GM12878 (cell line): ENCODE data around the gene ZMYND12. TPM values are rescaled to one million over a fixed set of nuclear protein-coding genes. Genes with fewer than 3 reads are reported as not detected.

Source experiments
- ATAC-seq: fragments of 200-7000 bp; cut with Tn5 transposase; 3 replicates; pipeline ENCODE4 v1.9.1; 2020; ENCODE audit warnings: mild to moderate bottlenecking, moderate library complexity
- BruUV-seq: library from RNA; stranded (reverse); fragments of 400-500 nt; replicated peaks from 2 replicates; lab custom pipeline; 2021; lab: Mats Ljungman, UMichigan
- CTCF ChIA-PET: fragments of 300-600 bp; sonication (Branson Sonifier 250); formaldehyde crosslinking; extraction: SDS; loops from one replicate; lab custom pipeline; 2021; ENCODE audit warnings: inconsistent platforms; lab: Yijun Ruan, JAX
- POLR2A ChIA-PET: fragments of 350-600 bp; formaldehyde crosslinking; extraction: SDS; loops from one replicate; lab custom pipeline; 2021; ENCODE audit warnings: inconsistent platforms; lab: Charles Lee
- RAD21 ChIA-PET: fragments of 300-600 bp; sonication (Branson Sonifier 250); formaldehyde crosslinking; loops from one replicate; lab custom pipeline; 2023; ENCODE audit warnings: antibody characterized with exemption; ENCODE audit not compliant: unreplicated experiment; lab: Charles Lee
- SMC1A ChIA-PET: fragments of 300-600 bp; sonication (Branson Sonifier 250); formaldehyde crosslinking; loops from one replicate; lab custom pipeline; 2023; ENCODE audit not compliant: unreplicated experiment, uncharacterized antibody; lab: Charles Lee
- DNase-seq: peaks from one replicate; pipeline ENCODE4 v3.0.0-alpha.2; 2011; ENCODE audit warnings: low read depth, low spot score
- FAIRE-seq: peaks from 3 replicates; lab custom pipeline; 2011; peaks lifted over from hg19 to GRCh38; lab: Jason Lieb, UNC
- H2AFZ ChIP-seq: 2 replicates; pipeline ENCODE4 v1.6.0; 2011; ENCODE audit warnings: low read depth, low read length, control low read depth; ENCODE audit not compliant: control insufficient read depth
- H3K27ac ChIP-seq: 2 replicates; pipeline ENCODE4 v1.5.1; 2011; ENCODE audit warnings: control low read depth; ENCODE audit not compliant: control insufficient read depth, insufficient read depth
- H3K27me3 ChIP-seq, 2 experiments: replicated peaks in 1 of 2; 2 replicates each; pipeline versions ENCODE4 v1.6.0 to v1.6.1; 2011; ENCODE audit warnings: low read length in 1 of 2; ENCODE audit not compliant: control insufficient read depth in 2 of 2, insufficient read depth in 2 of 2
- H3K36me3 ChIP-seq, 2 experiments: 2 replicates each; pipeline ENCODE4 v1.5.1; 2011; ENCODE audit warnings: low read length in 1 of 2; ENCODE audit not compliant: control insufficient read depth in 2 of 2, insufficient read depth in 2 of 2
- H3K4me1 ChIP-seq: 2 replicates; pipeline ENCODE4 v1.6.1; 2011; ENCODE audit warnings: mild to moderate bottlenecking, low read length, moderate library complexity, mixed read lengths; ENCODE audit not compliant: control insufficient read depth, insufficient read depth
- H3K4me2 ChIP-seq: 2 replicates; pipeline ENCODE4 v1.6.0; 2011; ENCODE audit warnings: control low read depth; ENCODE audit not compliant: control insufficient read depth, insufficient read depth
- H3K4me3 ChIP-seq: fragments of 200-600 bp; sonication (generic); 2 replicates; pipeline ENCODE4 v1.5.1; 2016
- H3K79me2 ChIP-seq: 2 replicates; pipeline ENCODE4 v1.6.0; 2011; ENCODE audit warnings: low read length; ENCODE audit not compliant: control insufficient read depth, insufficient read depth
- H3K9ac ChIP-seq: 2 replicates; pipeline ENCODE4 v1.8.0; 2011; ENCODE audit warnings: low read length, control low read depth, mixed read lengths; ENCODE audit not compliant: control insufficient read depth, insufficient read depth
- H3K9me3 ChIP-seq: replicated peaks from 3 replicates; pipeline ENCODE4 v1.5.1; 2011; ENCODE audit warnings: mild to moderate bottlenecking, low read length; ENCODE audit not compliant: control insufficient read depth, insufficient read depth
- H4K20me1 ChIP-seq: 2 replicates; pipeline ENCODE4 v1.6.0; 2011; ENCODE audit not compliant: control insufficient read depth, insufficient read depth
- CHD4 ChIP-seq: fragments of 200-600 bp; sonication (generic); IDR thresholded peaks from 2 replicates; pipeline ENCODE4 v1.6.1; 2016; ENCODE audit warnings: mild to moderate bottlenecking
- CREB1 ChIP-seq: IDR thresholded peaks from 2 replicates; pipeline ENCODE4 v1.6.1; 2012; ENCODE audit warnings: low read depth, mild to moderate bottlenecking, inconsistent platforms
- CREM ChIP-seq: IDR thresholded peaks from 2 replicates; pipeline ENCODE4 v1.6.1; 2014; ENCODE audit warnings: antibody characterized with exemption, low read depth
- FOXK2 ChIP-seq: fragments of 450-650 bp; IDR thresholded peaks from 2 replicates; pipeline ENCODE4 v1.6.1; 2017; ENCODE audit warnings: mild to moderate bottlenecking, moderate library complexity
- MLLT1 ChIP-seq: fragments of 450-650 bp; IDR thresholded peaks from 2 replicates; pipeline ENCODE4 v1.6.1; 2016; ENCODE audit warnings: mild to moderate bottlenecking
- MYC ChIP-seq: IDR thresholded peaks from 2 replicates; pipeline ENCODE4 v1.6.1; 2011; ENCODE audit warnings: mild to moderate bottlenecking, low read length, moderate library complexity, inconsistent platforms; ENCODE audit not compliant: insufficient read depth, insufficient replicate concordance, insufficient read length, severe bottlenecking
- NFYB ChIP-seq: IDR thresholded peaks from 2 replicates; pipeline ENCODE4 v1.6.1; 2011; ENCODE audit warnings: low read depth, mild to moderate bottlenecking, low read length, improper control_type of control experiment, moderate library complexity; ENCODE audit not compliant: insufficient read depth
- POLR2AphosphoS2 ChIP-seq: IDR thresholded peaks from 2 replicates; pipeline ENCODE4 v1.6.1; 2011; ENCODE audit warnings: low read depth, mild to moderate bottlenecking, low read length, improper control_type of control experiment, moderate library complexity
- POU2F2 ChIP-seq: IDR thresholded peaks from 3 replicates; pipeline ENCODE4 v1.6.1; 2011; ENCODE audit warnings: low read depth, mild to moderate bottlenecking, low read length, borderline replicate concordance
- RBBP5 ChIP-seq: fragments of 200-600 bp; sonication (generic); conservative IDR thresholded peaks from 2 replicates; pipeline ENCODE4 v1.6.1; 2016
- RUNX3 ChIP-seq: IDR thresholded peaks from 2 replicates; pipeline ENCODE4 v1.6.1; 2012; ENCODE audit warnings: low read length, inconsistent platforms
- SUPT20H ChIP-seq: IDR thresholded peaks from 2 replicates; pipeline ENCODE4 v1.6.1; 2011; ENCODE audit warnings: low read depth, mild to moderate bottlenecking, low read length, moderate library complexity, borderline replicate concordance; ENCODE audit not compliant: control insufficient read depth
- TCF7 ChIP-seq: IDR thresholded peaks from 2 replicates; pipeline ENCODE4 v1.6.1; 2014; ENCODE audit warnings: antibody characterized with exemption, borderline replicate concordance
- ZNF687 ChIP-seq: fragments of 450-650 bp; IDR thresholded peaks from 2 replicates; pipeline ENCODE4 v1.6.1; 2017; ENCODE audit warnings: mild to moderate bottlenecking, moderate library complexity
- WGBS: methylation state at CpG from one replicate; pipeline ENCODE4 v1.1.6; 2016; ENCODE audit warnings: low lambda C conversion rate; ENCODE audit not compliant: insufficient replicate concordance, insufficient coverage; ENCODE audit errors: missing lambda C conversion rate; 5-methylcytosine and 5-hydroxymethylcytosine counted together
- in situ Hi-C: fragments of 300-500 bp; cut with MboI; formaldehyde crosslinking; loops from 9 replicates; pipeline ENCODE4 v1.14.3; 2018; ENCODE audit warnings: mixed read lengths
- intact Hi-C: fragments of 100-400 bp; cut with micrococcal nuclease; formaldehyde crosslinking; loops from one replicate; pipeline ENCODE4 v1.14.2; 2022; ENCODE audit not compliant: unreplicated experiment
- polyA plus RNA-seq, 11 experiments: library from polyadenylated mRNA; depleted of rRNA in 4 of 11; unstranded in 6 of 11; stranded (reverse) in 5 of 11; fragments of >200 nt; fragmentation: Nextera tagmentation in 4 of 11; fragmentation: Illumina TruSeq in 1 of 11; extraction: Ambion mirVana in 4 of 11; extraction: Trizol in 1 of 11; gene quantifications; 1 replicate in 1 of 11; 2 replicates in 10 of 11; pipeline versions ENCODE4 v1.2.1 to v1.2.3, GENCODE V29; 2011 to 2016; ENCODE audit warnings: inconsistent platforms in 2 of 11, missing spikeins in 2 of 11, low read depth in 1 of 11
- total RNA-seq, 4 experiments: library from RNA; depleted of rRNA in 3 of 4; stranded (reverse); fragments of >200 nt in 3 of 4; fragmentation: Illumina TruSeq in 1 of 4; extraction: Trizol in 1 of 4; gene quantifications; 2 replicates each; pipeline versions ENCODE4 v1.2.1 to v1.2.3, GENCODE V29; 2013 to 2021
- TF ChIP-seq, protein P1 (sequence below): fragments of 450-650 bp; formaldehyde crosslinking; IDR thresholded peaks from 2 replicates; pipeline ENCODE4 v1.4.0; 2022; ENCODE audit warnings: mild to moderate bottlenecking, moderate library complexity

ZMYND12 gene
- total and polyA plus RNA-seq, 10 of the 15 experiments (the other 5 are each of a cell fraction or from before 2014, with no cell fraction given): 0.26 to 1.4 (median 0.67) TPM

GRCh38 chr1:42453386-42453785, 2.4 kb downstream of the ZMYND12 start (continued):
- TF ChIP-seq ZNF687 (no peak), RBBP5 (no peak), FOXK2 (no peak), NFYB (no peak), POLR2AphosphoS2 (no peak), CREM (no peak)

GRCh38 chr1:42450061-42450460, 5.8 kb downstream of the ZMYND12 start:
- DNase-seq (no peak), ATAC-seq (no peak)
- POLR2A ChIA-PET: interaction anchor here (0.8 kb wide), 1 partner anchor 91 kb away, joined by 5 read pairs; no protein-coding TSS in a partner anchor
- TF ChIP-seq, protein P1, sequence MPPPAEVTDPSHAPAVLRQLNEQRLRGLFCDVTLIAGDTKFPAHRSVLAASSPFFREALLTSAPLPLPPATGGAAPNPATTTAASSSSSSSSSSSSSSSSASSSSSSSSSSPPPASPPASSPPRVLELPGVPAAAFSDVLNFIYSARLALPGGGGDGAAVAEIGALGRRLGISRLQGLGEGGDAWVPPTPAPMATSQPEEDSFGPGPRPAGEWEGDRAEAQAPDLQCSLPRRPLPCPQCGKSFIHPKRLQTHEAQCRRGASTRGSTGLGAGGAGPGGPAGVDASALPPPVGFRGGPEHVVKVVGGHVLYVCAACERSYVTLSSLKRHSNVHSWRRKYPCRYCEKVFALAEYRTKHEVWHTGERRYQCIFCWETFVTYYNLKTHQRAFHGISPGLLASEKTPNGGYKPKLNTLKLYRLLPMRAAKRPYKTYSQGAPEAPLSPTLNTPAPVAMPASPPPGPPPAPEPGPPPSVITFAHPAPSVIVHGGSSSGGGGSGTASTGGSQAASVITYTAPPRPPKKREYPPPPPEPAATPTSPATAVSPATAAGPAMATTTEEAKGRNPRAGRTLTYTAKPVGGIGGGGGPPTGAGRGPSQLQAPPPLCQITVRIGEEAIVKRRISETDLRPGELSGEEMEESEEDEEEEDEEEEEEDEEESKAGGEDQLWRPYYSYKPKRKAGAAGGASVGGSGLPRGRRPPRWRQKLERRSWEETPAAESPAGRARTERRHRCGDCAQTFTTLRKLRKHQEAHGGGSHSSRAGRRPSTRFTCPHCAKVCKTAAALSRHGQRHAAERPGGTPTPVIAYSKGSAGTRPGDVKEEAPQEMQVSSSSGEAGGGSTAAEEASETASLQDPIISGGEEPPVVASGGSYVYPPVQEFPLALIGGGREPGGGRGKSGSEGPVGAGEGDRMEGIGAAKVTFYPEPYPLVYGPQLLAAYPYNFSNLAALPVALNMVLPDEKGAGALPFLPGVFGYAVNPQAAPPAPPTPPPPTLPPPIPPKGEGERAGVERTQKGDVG (CRISPR knock-in tag): no peak
- TF ChIP-seq SUPT20H (no peak), MYC (no peak), TCF7 (peak; percentile 55; the same call in 1 of the 2 replicates), RUNX3 (peak; percentile 34; the same call in 1 of the 2 replicates), CREB1 (0 out of 2 replicates have a peak, but pooled peaks have one; percentile 40), MLLT1 (no peak), CHD4 (no peak), POU2F2 (no peak)

More at GRCh38 chr1:42450061-42450460, 5.8 kb downstream of the ZMYND12 start:
- Histone ChIP-seq H3K36me3 (no peaks in the 10 kb centered on the region), H2AFZ (no peak overlapping the region), H3K79me2 (no peaks in the 10 kb centered on the region), H4K20me1 (no peaks in the 10 kb centered on the region), H3K27me3 (no peaks in the 10 kb centered on the region), H3K4me1 (no peaks in the 10 kb centered on the region; the same call in 1 of the 2 replicates), H3K27ac (no peak overlapping the region), H3K9me3 (no peaks in the 10 kb centered on the region), H3K9ac (no peak overlapping the region), H3K4me2 (no peak overlapping the region), H3K4me3 (no peak overlapping the region)
- ChIA-PET SMC1A (interaction anchor here (0.6 kb wide), 1 partner anchor 18 kb away, joined by 4 read pairs; no protein-coding TSS in a partner anchor), RAD21 (no interaction called here), CTCF (interaction anchor here (1.6 kb wide), 1 partner anchor 14 kb away, joined by 3 read pairs; no protein-coding TSS in a partner anchor)
- in situ Hi-C loops: no loop called here
- no TSS peak for BruUV-seq
- FAIRE-seq: no peak
- WGBS: 91% methylated on average over 1 of the region's 1 CpG
- intact Hi-C loops: no loop called here
